Adrenal gland (tissue), 5 donors: ENCODE measurements around the gene ARL15.

Experiments
- POLR2A ChIP-seq, 2 donors: fragments of 450-650 bp; IDR thresholded peaks; one replicate each; pipeline ENCODE4 v1.6.1; 2017; ENCODE audit warnings: antibody characterized with exemption in 2 of 2, mild to moderate bottlenecking in 2 of 2, moderate library complexity in 1 of 2
- TF ChIP-seq, protein P1 (sequence below), 6 experiments: fragments of 450-650 bp in 4 of 6; fragments of 200-600 bp in 2 of 6; sonication (generic) in 1 of 6; IDR thresholded peaks; 1 replicate in 5 of 6; 2 replicates in 1 of 6; pipeline versions ENCODE4 v1.5.1 to v1.8.0; 2016 to 2021; ENCODE audit warnings: antibody characterized with exemption in 6 of 6, mild to moderate bottlenecking in 2 of 6, moderate library complexity in 1 of 6
- donor health status: DM: no; HTN: no; CAD: no.

- TF ChIP-seq, protein P1, sequence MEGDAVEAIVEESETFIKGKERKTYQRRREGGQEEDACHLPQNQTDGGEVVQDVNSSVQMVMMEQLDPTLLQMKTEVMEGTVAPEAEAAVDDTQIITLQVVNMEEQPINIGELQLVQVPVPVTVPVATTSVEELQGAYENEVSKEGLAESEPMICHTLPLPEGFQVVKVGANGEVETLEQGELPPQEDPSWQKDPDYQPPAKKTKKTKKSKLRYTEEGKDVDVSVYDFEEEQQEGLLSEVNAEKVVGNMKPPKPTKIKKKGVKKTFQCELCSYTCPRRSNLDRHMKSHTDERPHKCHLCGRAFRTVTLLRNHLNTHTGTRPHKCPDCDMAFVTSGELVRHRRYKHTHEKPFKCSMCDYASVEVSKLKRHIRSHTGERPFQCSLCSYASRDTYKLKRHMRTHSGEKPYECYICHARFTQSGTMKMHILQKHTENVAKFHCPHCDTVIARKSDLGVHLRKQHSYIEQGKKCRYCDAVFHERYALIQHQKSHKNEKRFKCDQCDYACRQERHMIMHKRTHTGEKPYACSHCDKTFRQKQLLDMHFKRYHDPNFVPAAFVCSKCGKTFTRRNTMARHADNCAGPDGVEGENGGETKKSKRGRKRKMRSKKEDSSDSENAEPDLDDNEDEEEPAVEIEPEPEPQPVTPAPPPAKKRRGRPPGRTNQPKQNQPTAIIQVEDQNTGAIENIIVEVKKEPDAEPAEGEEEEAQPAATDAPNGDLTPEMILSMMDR (IDR thresholded peaks at IDR 0.05), result no peak
- no peak for TF ChIP-seq POLR2A (IDR thresholded peaks at IDR 0.05)
Measured at GRCh38 chr5:53956632-53957031, 353.7 kb downstream of the ARL15 start.
